ENCODE results near the gene MCC.

GRCh38 chr5:113003763-113004162 lies 484.5 kb downstream of the MCC start:
- TF ChIP-seq CTCF (conservative IDR thresholded peaks at IDR 0.05; ENCODE audit: low read depth, low read length) = no peak
- TF ChIP-seq EZH2phosphoT487 (IDR thresholded peaks at IDR 0.05; ENCODE audit: borderline replicate concordance, low read length) = no peak
- TF ChIP-seq EZH2 (IDR thresholded peaks at IDR 0.05; ENCODE audit: low read length, unreplicated experiment) = no peak

All from PC-3 (cell line).